Measurements from ENCODE around the gene TSPAN18. TPM values are rescaled to one million over a fixed set of nuclear protein-coding genes. Genes with fewer than 3 reads are reported as not detected.

Gene TSPAN18
- total and polyA plus RNA-seq, 2 experiments from 2014 or later = 9.5 to 21.5 TPM

DNA sequence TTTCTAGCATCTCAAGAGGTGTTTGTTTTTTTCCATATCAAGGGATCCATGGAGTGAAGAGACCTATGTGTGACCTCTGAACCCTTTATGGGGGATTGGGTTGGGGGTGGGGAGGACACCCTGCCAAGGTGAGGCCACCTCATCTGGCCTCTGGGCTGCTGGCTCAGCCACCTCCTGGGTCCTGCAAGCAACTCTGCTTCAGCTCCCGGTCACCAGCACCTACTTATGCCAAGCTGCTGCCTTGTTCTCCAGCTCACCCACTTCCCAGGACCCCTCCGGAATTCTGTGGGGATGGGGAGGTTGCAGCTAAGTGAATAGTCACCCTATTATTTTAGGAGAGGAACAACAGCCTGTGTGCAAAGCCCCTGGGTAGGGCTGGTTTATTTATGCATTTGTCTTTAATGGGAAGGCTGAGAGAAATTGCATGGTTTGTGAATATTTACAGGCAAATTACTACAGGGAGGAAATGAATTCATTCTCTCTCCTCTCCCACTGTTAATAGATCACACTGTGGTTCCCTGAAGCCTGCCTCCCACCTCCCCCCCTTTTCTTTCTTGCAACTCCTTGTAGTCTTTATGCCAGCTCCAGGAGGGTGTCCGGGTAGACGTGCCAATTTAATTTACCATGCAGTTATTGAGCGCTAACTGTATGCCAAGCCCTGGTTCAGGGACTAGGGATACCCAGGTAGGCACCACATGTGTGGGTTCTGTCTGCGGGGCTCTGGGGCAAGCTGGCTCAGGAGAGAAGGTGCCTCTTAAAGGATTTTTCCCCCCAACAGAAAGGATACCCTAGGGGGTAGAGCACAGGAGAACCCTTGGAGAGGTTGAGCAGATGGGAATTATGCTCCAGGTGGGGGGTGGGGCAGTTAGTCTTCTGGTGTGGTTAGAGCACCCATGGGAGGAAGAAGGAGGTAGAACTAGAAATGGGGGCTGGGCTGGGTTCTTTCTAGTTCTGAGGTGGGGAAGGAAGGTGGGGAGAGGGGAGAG lies 50.7 kb downstream of the TSPAN18 start:
- DNase-seq (ENCODE audit: low spot score) = no peak
- Histone ChIP-seq H3K9me3 (ENCODE audit: low read depth) (no peaks in the 10 kb centered on the region), H4K20me1 (ENCODE audit: insufficient read depth, poor library complexity, severe bottlenecking) (no peaks in the 10 kb centered on the region), H3K27ac (no peak overlapping the region), H3K36me3 (replicated peaks; ENCODE audit: insufficient read depth, low read depth) (no peaks in the 10 kb centered on the region), H3K79me2 (no peaks in the 10 kb centered on the region), H3K4me3 (no peak overlapping the region), H3K27me3 (no peaks in the 10 kb centered on the region), H3K4me1 (ENCODE audit: insufficient read depth) (peaks cover 38% of the 10 kb centered on the region), H3K9me2 (replicated peaks; ENCODE audit: insufficient read depth) (no peaks in the 10 kb centered on the region), H3K4me2 (no peak overlapping the region), H2AFZ (no peak overlapping the region)
- TF ChIP-seq, protein P1, sequence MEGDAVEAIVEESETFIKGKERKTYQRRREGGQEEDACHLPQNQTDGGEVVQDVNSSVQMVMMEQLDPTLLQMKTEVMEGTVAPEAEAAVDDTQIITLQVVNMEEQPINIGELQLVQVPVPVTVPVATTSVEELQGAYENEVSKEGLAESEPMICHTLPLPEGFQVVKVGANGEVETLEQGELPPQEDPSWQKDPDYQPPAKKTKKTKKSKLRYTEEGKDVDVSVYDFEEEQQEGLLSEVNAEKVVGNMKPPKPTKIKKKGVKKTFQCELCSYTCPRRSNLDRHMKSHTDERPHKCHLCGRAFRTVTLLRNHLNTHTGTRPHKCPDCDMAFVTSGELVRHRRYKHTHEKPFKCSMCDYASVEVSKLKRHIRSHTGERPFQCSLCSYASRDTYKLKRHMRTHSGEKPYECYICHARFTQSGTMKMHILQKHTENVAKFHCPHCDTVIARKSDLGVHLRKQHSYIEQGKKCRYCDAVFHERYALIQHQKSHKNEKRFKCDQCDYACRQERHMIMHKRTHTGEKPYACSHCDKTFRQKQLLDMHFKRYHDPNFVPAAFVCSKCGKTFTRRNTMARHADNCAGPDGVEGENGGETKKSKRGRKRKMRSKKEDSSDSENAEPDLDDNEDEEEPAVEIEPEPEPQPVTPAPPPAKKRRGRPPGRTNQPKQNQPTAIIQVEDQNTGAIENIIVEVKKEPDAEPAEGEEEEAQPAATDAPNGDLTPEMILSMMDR (IDR thresholded peaks at IDR 0.05; ENCODE audit: poor library complexity) = no peak
- TF ChIP-seq EZH2 (IDR thresholded peaks at IDR 0.05; ENCODE audit: borderline replicate concordance) = no peak
- no peak for TF ChIP-seq EZH2phosphoT487 (IDR thresholded peaks at IDR 0.05; ENCODE audit: low read depth, severe bottlenecking, unreplicated experiment)
- 83% methylated on average over 6 of the region's 6 CpGs for WGBS (ENCODE audit: low lambda C conversion rate, missing lambda C conversion rate)

DNA sequence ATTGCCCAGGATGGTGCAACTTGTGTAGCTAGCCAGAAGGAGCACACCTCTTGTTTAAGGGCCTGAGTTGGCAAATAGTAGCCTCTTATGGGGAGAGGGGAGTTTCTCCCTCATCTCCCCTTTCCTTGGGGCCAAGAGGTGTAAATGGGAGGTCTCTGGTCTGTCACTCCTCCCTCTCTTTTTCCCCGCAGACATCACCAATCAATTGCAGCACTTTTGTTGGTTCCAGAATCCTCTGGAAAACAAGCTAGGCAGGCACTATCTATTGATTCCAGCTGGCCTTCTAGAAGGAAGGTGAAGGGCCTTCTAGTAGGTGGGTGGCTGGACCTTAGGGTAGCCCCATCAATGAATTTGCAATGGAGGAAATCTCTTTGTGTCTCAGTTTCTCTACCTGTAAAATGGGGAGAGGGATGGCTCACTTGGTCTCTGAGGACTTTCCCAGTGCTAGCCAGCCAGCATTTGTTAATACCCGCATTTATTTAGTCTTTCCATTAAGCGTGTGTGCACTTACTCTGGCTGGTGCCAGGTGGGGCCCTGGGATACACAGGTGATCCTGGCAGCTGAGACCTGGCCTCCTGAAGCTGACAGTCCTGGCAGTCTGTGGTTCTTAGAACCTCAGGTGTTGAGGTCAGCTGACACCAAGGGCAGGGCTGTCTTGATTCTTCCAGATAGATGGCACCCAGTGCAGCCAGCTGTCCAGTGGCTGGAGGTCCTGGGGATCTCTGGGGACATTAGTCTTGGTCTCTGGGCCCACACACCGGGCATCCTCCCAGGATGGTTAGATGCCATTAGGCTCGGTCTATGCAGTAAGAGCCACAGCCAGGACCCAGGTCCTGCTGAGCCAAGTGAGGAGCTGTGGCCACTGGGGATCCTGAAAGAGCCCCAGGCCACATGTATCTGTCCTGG lies 51.7 kb downstream of the TSPAN18 start:
- WGBS (ENCODE audit: low lambda C conversion rate, missing lambda C conversion rate) = 97% methylated on average over 5 of the region's 5 CpGs
- Histone ChIP-seq H3K4me1 (ENCODE audit: insufficient read depth) (peaks cover 37% of the 10 kb centered on the region), H3K4me3 (no peak overlapping the region), H3K79me2 (no peaks in the 10 kb centered on the region), H3K9me2 (replicated peaks; ENCODE audit: insufficient read depth) (no peaks in the 10 kb centered on the region), H3K9me3 (ENCODE audit: low read depth) (no peaks in the 10 kb centered on the region), H3K4me2 (no peak overlapping the region), H3K27me3 (no peaks in the 10 kb centered on the region), H3K36me3 (replicated peaks; ENCODE audit: insufficient read depth, low read depth) (no peaks in the 10 kb centered on the region), H2AFZ (no peak overlapping the region), H3K27ac (no peak overlapping the region), H4K20me1 (ENCODE audit: insufficient read depth, poor library complexity, severe bottlenecking) (no peaks in the 10 kb centered on the region)
- TF ChIP-seq, protein P1 (IDR thresholded peaks at IDR 0.05; ENCODE audit: poor library complexity) = no peak
- TF ChIP-seq EZH2phosphoT487 (IDR thresholded peaks at IDR 0.05; ENCODE audit: low read depth, severe bottlenecking, unreplicated experiment) (no peak), EZH2 (IDR thresholded peaks at IDR 0.05; ENCODE audit: borderline replicate concordance) (no peak)
- no peak for DNase-seq (ENCODE audit: low spot score)

DNA sequence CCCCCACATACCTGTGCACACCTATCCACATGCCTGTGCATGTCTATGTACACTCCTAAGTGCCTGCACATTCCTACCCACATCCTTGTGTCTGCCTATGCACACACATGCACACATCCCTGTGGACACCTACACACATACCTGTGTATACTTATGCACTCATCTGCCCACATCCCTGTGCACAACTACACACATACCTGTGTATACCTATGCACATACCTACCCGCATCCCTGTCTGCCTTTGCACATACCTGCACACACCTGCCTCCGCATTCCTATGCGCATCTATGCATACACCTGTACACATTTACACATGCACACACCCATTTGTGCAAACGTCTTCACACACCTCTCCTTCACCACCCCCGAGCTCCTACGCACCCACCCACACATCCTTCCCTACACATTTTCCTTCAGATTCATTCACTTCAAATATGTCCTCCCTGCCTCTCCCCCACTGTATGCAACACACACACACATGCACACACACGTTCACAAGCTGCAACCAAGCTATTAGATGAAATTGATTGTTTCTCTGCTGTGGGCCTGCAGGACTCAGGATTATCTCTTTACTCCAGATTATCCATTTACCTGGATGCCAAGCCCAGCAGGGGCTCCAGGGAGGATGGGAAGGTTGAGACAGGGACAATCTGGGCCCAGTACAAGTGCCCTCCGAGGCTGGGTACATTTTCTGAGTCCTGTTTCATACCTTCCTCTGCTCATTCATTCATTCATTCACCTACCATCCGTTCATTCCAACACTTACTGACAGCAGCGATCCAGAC lies 53.2 kb downstream of the TSPAN18 start:
- H3K9me2 ChIP-seq (replicated peaks; ENCODE audit: insufficient read depth) = no peaks in the 10 kb centered on the region
- H3K27ac ChIP-seq = peak overlapping the region; percentile 65
- DNase-seq (ENCODE audit: low spot score) = no peak
- H3K4me2 ChIP-seq = no peak overlapping the region
- H3K36me3 ChIP-seq (replicated peaks; ENCODE audit: insufficient read depth, low read depth) = no peaks in the 10 kb centered on the region
- H2AFZ ChIP-seq = no peak overlapping the region
- H3K4me3 ChIP-seq = no peak overlapping the region
- TF ChIP-seq, protein P1 (IDR thresholded peaks at IDR 0.05; ENCODE audit: poor library complexity) = no peak
- TF ChIP-seq EZH2 (IDR thresholded peaks at IDR 0.05; ENCODE audit: borderline replicate concordance) (no peak), EZH2phosphoT487 (IDR thresholded peaks at IDR 0.05; ENCODE audit: low read depth, severe bottlenecking, unreplicated experiment) (no peak)
- no peaks in the 10 kb centered on the region for H3K27me3 ChIP-seq
- no peaks in the 10 kb centered on the region for H3K79me2 ChIP-seq
- no peaks in the 10 kb centered on the region for H4K20me1 ChIP-seq (ENCODE audit: insufficient read depth, poor library complexity, severe bottlenecking)
- H3K4me1 ChIP-seq (ENCODE audit: insufficient read depth) = peaks cover 38% of the 10 kb centered on the region
- H3K9me3 ChIP-seq (ENCODE audit: low read depth) = no peaks in the 10 kb centered on the region
- 87% methylated on average over 10 of the region's 10 CpGs for WGBS (ENCODE audit: low lambda C conversion rate, missing lambda C conversion rate)
